Subcutaneous adipose tissue (tissue), 4 donors: Measurements from ENCODE around the gene CIROP. TPM values are rescaled to one million over a fixed set of nuclear protein-coding genes. Genes with fewer than 3 reads are reported as not detected.

ENCODE experiments used
- total RNA-seq, 4 donors: library from RNA; depleted of rRNA; stranded (reverse); fragments of >200 nt; gene quantifications; one replicate each; pipeline ENCODE4 v1.1.0, GENCODE V29; 2016
- TF ChIP-seq, protein P1 (sequence below): fragments of 450-650 bp; IDR thresholded peaks from one replicate; pipeline ENCODE4 v1.5.1; 2016; ENCODE audit warnings: low read depth, mild to moderate bottlenecking, control low read depth, antibody characterized with exemption, moderate library complexity

CIROP gene
- total RNA-seq, 4 donors from 2014 or later: not detected

- TF ChIP-seq, protein P1, sequence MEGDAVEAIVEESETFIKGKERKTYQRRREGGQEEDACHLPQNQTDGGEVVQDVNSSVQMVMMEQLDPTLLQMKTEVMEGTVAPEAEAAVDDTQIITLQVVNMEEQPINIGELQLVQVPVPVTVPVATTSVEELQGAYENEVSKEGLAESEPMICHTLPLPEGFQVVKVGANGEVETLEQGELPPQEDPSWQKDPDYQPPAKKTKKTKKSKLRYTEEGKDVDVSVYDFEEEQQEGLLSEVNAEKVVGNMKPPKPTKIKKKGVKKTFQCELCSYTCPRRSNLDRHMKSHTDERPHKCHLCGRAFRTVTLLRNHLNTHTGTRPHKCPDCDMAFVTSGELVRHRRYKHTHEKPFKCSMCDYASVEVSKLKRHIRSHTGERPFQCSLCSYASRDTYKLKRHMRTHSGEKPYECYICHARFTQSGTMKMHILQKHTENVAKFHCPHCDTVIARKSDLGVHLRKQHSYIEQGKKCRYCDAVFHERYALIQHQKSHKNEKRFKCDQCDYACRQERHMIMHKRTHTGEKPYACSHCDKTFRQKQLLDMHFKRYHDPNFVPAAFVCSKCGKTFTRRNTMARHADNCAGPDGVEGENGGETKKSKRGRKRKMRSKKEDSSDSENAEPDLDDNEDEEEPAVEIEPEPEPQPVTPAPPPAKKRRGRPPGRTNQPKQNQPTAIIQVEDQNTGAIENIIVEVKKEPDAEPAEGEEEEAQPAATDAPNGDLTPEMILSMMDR: no peak
Measured at GRCh38 chr14:23122086-23122485, 17.3 kb upstream of the CIROP start.

GRCh38 chr14:23121361-23121771, 16.6 kb upstream of the CIROP start:
- TF ChIP-seq, protein P1: no peak

- TF ChIP-seq, protein P1: no peak
Measured at GRCh38 chr14:23120541-23121251, 15.9 kb upstream of the CIROP start.

- TF ChIP-seq, protein P1: no peak
Measured at GRCh38 chr14:23119363-23120327, 14.9 kb upstream of the CIROP start.

- TF ChIP-seq, protein P1: no peak
Measured at GRCh38 chr14:23118506-23119362, 13.9 kb upstream of the CIROP start, which contains the start of gene CEBPE. Gene CEBPE (minus strand): TSS chr14:23119255. CDS start chr14:23119091, 164 bp downstream.

- TF ChIP-seq, protein P1: no peak
Measured at GRCh38 chr14:23117371-23118020, 12.7 kb upstream of the CIROP start.
